RWPE1 (cell line): ENCODE results near the gene AIRE.
"Not testable (repeated sequence)": the region's sequence is repeated elsewhere in the genome, so short reads cannot be mapped to it uniquely, and the experiment has no call there.

ENCODE experiments used
- CTCF ChIA-PET: fragments of 350-600 bp; sonication (Branson Sonifier 250); formaldehyde crosslinking; extraction: SDS; loops from one replicate; lab custom pipeline; 2021; lab: Yijun Ruan, JAX
- POLR2A ChIA-PET: fragments of 400-600 bp; formaldehyde crosslinking; extraction: SDS; loops from one replicate; lab custom pipeline; 2020; ENCODE audit warnings: antibody characterized with exemption; ENCODE audit not compliant: low non-redundant PET; lab: Yijun Ruan, JAX
- DNase-seq: peaks from one replicate; pipeline ENCODE4 v3.0.0; 2012; ENCODE audit warnings: low spot score
- H3K27ac ChIP-seq: fragments of 450-650 bp; 2 replicates; pipeline ENCODE4 v1.5.1; 2017
- CTCF ChIP-seq: fragments of 450-650 bp; conservative IDR thresholded peaks from 2 replicates; pipeline ENCODE4 v1.5.1; 2017; ENCODE audit warnings: low read depth, mild to moderate bottlenecking

Gene AIRE

GRCh38 chr21:44285138-44285992 is at the start of gene AIRE:
TSS of gene AIRE (plus strand) at chr21:44285876. CDS start at chr21:44286007, 131 bp downstream.
- H3K27ac ChIP-seq: no peak within 1 kb of the TSS
- ChIA-PET CTCF (interaction anchor here (0.9 kb wide), 1 partner anchor 12 kb away, joined by 6 read pairs; no protein-coding TSS in a partner anchor), POLR2A (no interaction called here)
- no peak for DNase-seq
- no peak for TF ChIP-seq CTCF

- DNase-seq, POLR2A ChIA-PET, CTCF ChIA-PET, H3K27ac ChIP-seq: not testable (repeated sequence)
These were observed 45.3 kb upstream of the AIRE start for GRCh38 chr21:44240353-44240752.

GRCh38 chr21:44240842-44241241 is 44.8 kb upstream of the AIRE start, which contains the start of gene ICOSLG:
TSS of gene ICOSLG (minus strand) at chr21:44240943. CDS start at chr21:44240817, 126 bp downstream.
- DNase-seq, H3K27ac ChIP-seq, POLR2A ChIA-PET, CTCF ChIA-PET: not testable (repeated sequence)

- POLR2A ChIA-PET, H3K27ac ChIP-seq, CTCF ChIA-PET, DNase-seq: not testable (repeated sequence)
These were observed 44.4 kb upstream of the AIRE start for GRCh38 chr21:44241281-44241680.

GRCh38 chr21:44243980-44244379 is 41.7 kb upstream of the AIRE start:
- CTCF ChIA-PET: not testable (repeated sequence)

GRCh38 chr21:44247904-44248303 is 37.8 kb upstream of the AIRE start:
- CTCF ChIA-PET, POLR2A ChIA-PET, DNase-seq, H3K27ac ChIP-seq: not testable (repeated sequence)

More at GRCh38 chr21:44243980-44244379, 41.7 kb upstream of the AIRE start:
- DNase-seq, POLR2A ChIA-PET, H3K27ac ChIP-seq: not testable (repeated sequence)

GRCh38 chr21:44249204-44250037 is 36.3 kb upstream of the AIRE start:
- CTCF ChIA-PET, H3K27ac ChIP-seq, POLR2A ChIA-PET, DNase-seq: not testable (repeated sequence)

GRCh38 chr21:44253832-44254710 is 31.6 kb upstream of the AIRE start:
- no peak for DNase-seq
- no peak for TF ChIP-seq CTCF
- ChIA-PET POLR2A (no interaction called here), CTCF (interaction anchor here (1.1 kb wide), 1 partner anchor 44 kb away, joined by 3 read pairs; no protein-coding TSS in a partner anchor)
- no peak overlapping the region for H3K27ac ChIP-seq

GRCh38 chr21:44255511-44255981 is 30.1 kb upstream of the AIRE start:
- CTCF ChIA-PET: interaction anchor here (0.6 kb wide), 1 partner anchor 188 kb away, joined by 3 read pairs; no protein-coding TSS in a partner anchor
- no peak for TF ChIP-seq CTCF
- H3K27ac ChIP-seq: no peak overlapping the region
- POLR2A ChIA-PET: no interaction called here
- DNase-seq: no peak
